Measurements from ENCODE around the gene MED8. TPM values are rescaled to one million over a fixed set of nuclear protein-coding genes. Genes with fewer than 3 reads are reported as not detected.

Gene MED8
- total RNA-seq, 1 experiment from 2014 or later, result 54.8 TPM

DNA sequence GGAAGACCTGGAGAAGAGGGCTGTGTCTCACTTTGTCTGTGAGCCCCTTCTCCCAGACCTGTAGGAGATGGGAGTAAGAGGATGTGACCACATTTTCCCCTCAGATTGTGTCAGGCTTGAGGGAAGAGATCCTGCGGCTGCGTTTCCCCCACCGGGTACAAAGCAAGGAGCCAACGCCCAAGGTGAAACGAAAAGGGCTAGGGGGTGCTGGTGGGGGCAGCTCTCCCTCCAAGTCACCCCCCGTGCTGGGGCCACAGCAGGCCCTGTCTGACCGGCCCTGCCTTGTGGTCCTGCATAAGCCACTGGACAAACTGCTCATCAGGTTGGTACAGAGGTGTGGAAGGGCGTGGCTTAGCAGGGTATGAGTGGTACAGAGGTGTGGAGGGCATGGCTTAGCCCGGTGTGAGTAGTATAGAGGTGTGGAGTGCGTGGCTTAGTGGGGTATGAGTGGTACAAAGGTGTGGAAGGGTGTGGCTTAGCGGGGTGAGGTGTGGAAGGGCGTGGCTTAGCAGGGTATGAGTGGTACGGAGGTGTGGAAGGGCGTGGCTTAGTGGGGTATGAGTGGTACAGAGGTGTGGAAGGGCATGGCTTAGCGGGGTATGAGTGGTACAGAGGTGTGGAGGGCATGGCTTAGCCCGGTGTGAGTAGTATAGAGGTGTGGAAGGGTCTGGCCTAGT lies 33.5 kb upstream of the MED8 start:
- peak overlapping the region; percentile 81 for H3K27ac ChIP-seq
- peaks cover 18% of the 10 kb centered on the region for H3K4me1 ChIP-seq (replicated peaks; ENCODE audit: insufficient read depth)
- H3K79me2 ChIP-seq (ENCODE audit: low read depth), result no peaks in the 10 kb centered on the region
- CTCF ChIA-PET, result no interaction called here
- H3K27me3 ChIP-seq (ENCODE audit: insufficient read depth, low read depth), result no peaks in the 10 kb centered on the region
- H3F3A ChIP-seq (ENCODE audit: insufficient read depth, low read depth), result peaks cover 29% of the 10 kb centered on the region
- intact Hi-C loops (cut with micrococcal nuclease; ENCODE audit: unreplicated experiment), result no loop called here
- H3K36me3 ChIP-seq (ENCODE audit: low read depth), result peaks cover 53% of the 10 kb centered on the region
- H3K9me2 ChIP-seq (ENCODE audit: insufficient read depth), result no peaks in the 10 kb centered on the region
- no peak for TF ChIP-seq EZH2 (IDR thresholded peaks at IDR 0.05; ENCODE audit: low read depth)
- TF ChIP-seq, protein P1, sequence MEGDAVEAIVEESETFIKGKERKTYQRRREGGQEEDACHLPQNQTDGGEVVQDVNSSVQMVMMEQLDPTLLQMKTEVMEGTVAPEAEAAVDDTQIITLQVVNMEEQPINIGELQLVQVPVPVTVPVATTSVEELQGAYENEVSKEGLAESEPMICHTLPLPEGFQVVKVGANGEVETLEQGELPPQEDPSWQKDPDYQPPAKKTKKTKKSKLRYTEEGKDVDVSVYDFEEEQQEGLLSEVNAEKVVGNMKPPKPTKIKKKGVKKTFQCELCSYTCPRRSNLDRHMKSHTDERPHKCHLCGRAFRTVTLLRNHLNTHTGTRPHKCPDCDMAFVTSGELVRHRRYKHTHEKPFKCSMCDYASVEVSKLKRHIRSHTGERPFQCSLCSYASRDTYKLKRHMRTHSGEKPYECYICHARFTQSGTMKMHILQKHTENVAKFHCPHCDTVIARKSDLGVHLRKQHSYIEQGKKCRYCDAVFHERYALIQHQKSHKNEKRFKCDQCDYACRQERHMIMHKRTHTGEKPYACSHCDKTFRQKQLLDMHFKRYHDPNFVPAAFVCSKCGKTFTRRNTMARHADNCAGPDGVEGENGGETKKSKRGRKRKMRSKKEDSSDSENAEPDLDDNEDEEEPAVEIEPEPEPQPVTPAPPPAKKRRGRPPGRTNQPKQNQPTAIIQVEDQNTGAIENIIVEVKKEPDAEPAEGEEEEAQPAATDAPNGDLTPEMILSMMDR (conservative IDR thresholded peaks at IDR 0.05), result no peak
- BruUV-seq (replicated peaks), result no TSS peak
- H2AFZ ChIP-seq, result no peak overlapping the region
- no peaks in the 10 kb centered on the region for H3K9me3 ChIP-seq (ENCODE audit: insufficient read depth, low read depth)
- H4K20me1 ChIP-seq (ENCODE audit: insufficient read depth), result no peaks in the 10 kb centered on the region; the same call in 1 of the 2 replicates
- no peak for DNase-seq
- POLR2A ChIA-PET (ENCODE audit: unreplicated experiment), result no interaction called here
- H3K4me3 ChIP-seq, result no peak overlapping the region
- H3K4me2 ChIP-seq, result no peak overlapping the region

DNA sequence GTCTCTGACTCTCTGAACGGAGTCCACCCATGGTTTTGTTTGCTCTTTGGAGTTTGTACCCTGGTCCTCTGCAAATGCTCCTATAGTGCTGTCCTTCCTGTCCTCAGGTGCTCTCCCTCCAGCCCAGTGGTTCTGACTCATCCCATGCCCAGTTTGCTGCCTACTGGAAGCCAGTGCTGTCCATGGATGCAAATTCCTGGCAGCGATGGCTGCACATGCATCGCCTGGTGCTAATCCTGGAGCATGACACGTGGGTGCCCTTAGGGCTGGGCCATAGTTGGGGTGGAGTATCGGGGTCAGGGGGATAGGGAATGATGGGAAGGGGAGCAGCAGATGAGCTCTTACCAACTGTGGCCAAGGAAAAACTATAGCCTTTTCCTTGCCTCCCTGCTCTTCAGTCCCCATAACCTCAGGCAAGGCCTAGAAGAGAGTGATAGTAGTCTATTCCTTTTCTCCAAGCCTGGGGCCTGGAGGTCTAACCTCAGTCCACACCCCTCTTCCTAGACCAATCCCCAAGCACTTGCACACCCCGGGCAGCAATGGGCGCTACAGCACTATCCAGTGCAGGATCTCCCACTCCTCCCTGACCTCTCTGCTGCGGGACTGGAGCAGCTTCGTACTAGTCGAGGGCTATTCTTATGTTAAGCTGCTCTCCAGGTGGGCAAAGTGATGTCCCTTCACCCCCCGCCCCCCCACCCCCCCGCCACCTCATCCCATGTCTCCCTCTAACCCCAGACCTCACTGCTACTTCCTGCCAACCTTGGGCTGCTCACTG lies 32.6 kb upstream of the MED8 start:
- CTCF ChIA-PET, result no interaction called here
- Histone ChIP-seq H3K4me1 (replicated peaks; ENCODE audit: insufficient read depth) (peaks cover 18% of the 10 kb centered on the region), H4K20me1 (ENCODE audit: insufficient read depth) (no peaks in the 10 kb centered on the region; the same call in 1 of the 2 replicates), H3K27ac (no peak overlapping the region), H3F3A (ENCODE audit: insufficient read depth, low read depth) (peaks cover 29% of the 10 kb centered on the region), H3K36me3 (ENCODE audit: low read depth) (peaks cover 52% of the 10 kb centered on the region), H3K27me3 (ENCODE audit: insufficient read depth, low read depth) (no peaks in the 10 kb centered on the region), H3K9me3 (ENCODE audit: insufficient read depth, low read depth) (no peaks in the 10 kb centered on the region), H3K4me2 (no peak overlapping the region), H2AFZ (no peak overlapping the region), H3K79me2 (ENCODE audit: low read depth) (no peaks in the 10 kb centered on the region), H3K9me2 (ENCODE audit: insufficient read depth) (no peaks in the 10 kb centered on the region), H3K4me3 (no peak overlapping the region)
- no peak for TF ChIP-seq EZH2 (IDR thresholded peaks at IDR 0.05; ENCODE audit: low read depth)
- TF ChIP-seq, protein P1 (conservative IDR thresholded peaks at IDR 0.05), result no peak
- no TSS peak for BruUV-seq (replicated peaks)
- POLR2A ChIA-PET (ENCODE audit: unreplicated experiment), result no interaction called here
- DNase-seq, result no peak
- intact Hi-C loops (cut with micrococcal nuclease; ENCODE audit: unreplicated experiment), result no loop called here

DNA sequence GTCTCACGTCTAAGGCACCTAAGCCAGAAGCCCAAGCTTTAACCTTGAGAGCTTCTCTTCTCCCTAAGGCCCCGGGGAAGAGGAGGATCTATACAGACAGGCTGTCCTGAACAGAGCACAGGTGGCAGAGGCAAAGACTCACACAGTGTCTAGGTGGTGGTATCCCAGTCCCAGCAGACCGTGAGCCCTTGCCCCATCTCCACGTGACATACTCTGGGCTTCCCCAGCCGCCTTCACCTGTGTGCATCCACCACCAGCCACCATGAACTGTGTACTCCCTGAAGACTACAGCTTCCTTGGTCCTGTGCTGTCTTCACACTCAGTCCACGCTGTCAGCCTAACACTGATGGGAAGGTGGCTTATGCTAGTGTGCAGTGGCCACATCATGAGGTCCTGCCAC lies 31.8 kb upstream of the MED8 start:
- DNase-seq, result no peak
- intact Hi-C loops (cut with micrococcal nuclease; ENCODE audit: unreplicated experiment), result no loop called here
- Histone ChIP-seq H4K20me1 (ENCODE audit: insufficient read depth) (no peaks in the 10 kb centered on the region; the same call in 1 of the 2 replicates), H3K4me1 (replicated peaks; ENCODE audit: insufficient read depth) (peaks cover 18% of the 10 kb centered on the region), H3K79me2 (ENCODE audit: low read depth) (no peaks in the 10 kb centered on the region), H3K4me3 (no peak overlapping the region), H2AFZ (no peak overlapping the region), H3K9me3 (ENCODE audit: insufficient read depth, low read depth) (no peaks in the 10 kb centered on the region), H3F3A (ENCODE audit: insufficient read depth, low read depth) (peaks cover 29% of the 10 kb centered on the region), H3K4me2 (no peak overlapping the region), H3K27me3 (ENCODE audit: insufficient read depth, low read depth) (no peaks in the 10 kb centered on the region), H3K36me3 (ENCODE audit: low read depth) (peaks cover 45% of the 10 kb centered on the region), H3K27ac (no peak overlapping the region), H3K9me2 (ENCODE audit: insufficient read depth) (no peaks in the 10 kb centered on the region)
- ChIA-PET POLR2A (ENCODE audit: unreplicated experiment) (interaction anchor here (0.6 kb wide), 1 partner anchor 1077 kb away, joined by 4 read pairs; no protein-coding TSS in a partner anchor), CTCF (interaction anchor here (0.5 to 0.6 kb wide), 2 partner anchors 9 to 41 kb away, joined by 4 to 5 read pairs; no protein-coding TSS in a partner anchor)
- BruUV-seq (replicated peaks), result no TSS peak
- TF ChIP-seq, protein P1 (conservative IDR thresholded peaks at IDR 0.05), result no peak
- TF ChIP-seq EZH2 (IDR thresholded peaks at IDR 0.05; ENCODE audit: low read depth), result no peak
